ENCODE results near the gene IL4R.
A peak's percentile ranks its signal among the peaks of the same experiment; 100 is the strongest.

Gene IL4R

GRCh38 chr16:27289669-27290068 lies 24.1 kb upstream of the IL4R start:
- DNase-seq = peak; percentile 61

GRCh38 chr16:27290562-27290961 lies 23.2 kb upstream of the IL4R start:
- DNase-seq = no peak

GRCh38 chr16:27291106-27291505 lies 22.7 kb upstream of the IL4R start:
- DNase-seq = no peak

- no peak for DNase-seq
Observed at GRCh38 chr16:27291722-27292240, 22.0 kb upstream of the IL4R start.

- no peak for DNase-seq
Observed at GRCh38 chr16:27293343-27293742, 20.4 kb upstream of the IL4R start.

GRCh38 chr16:27298132-27298531 lies 15.6 kb upstream of the IL4R start:
- no peak for DNase-seq

GRCh38 chr16:27301236-27301861 lies 12.4 kb upstream of the IL4R start:
- DNase-seq = no peak

- no peak for DNase-seq
Observed at GRCh38 chr16:27302126-27302525, 11.6 kb upstream of the IL4R start.

GRCh38 chr16:27303256-27304100 lies 10.3 kb upstream of the IL4R start:
- DNase-seq = no peak

GRCh38 chr16:27304102-27304501 lies 9.7 kb upstream of the IL4R start:
- DNase-seq = no peak

- DNase-seq = no peak
Observed at GRCh38 chr16:27304881-27305745, 8.7 kb upstream of the IL4R start.

GRCh38 chr16:27305839-27306442 lies 7.8 kb upstream of the IL4R start:
- no peak for DNase-seq

- no peak for DNase-seq
Observed at GRCh38 chr16:27308792-27309191, 5.0 kb upstream of the IL4R start.

GRCh38 chr16:27310576-27311447 lies 3.0 kb upstream of the IL4R start:
- DNase-seq = no peak

- peak; percentile 32 for DNase-seq
Observed at GRCh38 chr16:27311448-27311830, 2.3 kb upstream of the IL4R start.

- DNase-seq = no peak
Observed at GRCh38 chr16:27311897-27312303, 1.9 kb upstream of the IL4R start.

- DNase-seq = no peak
Observed at GRCh38 chr16:27312580-27313421, 973 bp upstream of the IL4R start.

GRCh38 chr16:27314161-27314723 lies 468 bp downstream of the IL4R start:
- DNase-seq = peak; percentile 79

GRCh38 chr16:27314986-27315332 lies 1.2 kb downstream of the IL4R start:
- no peak for DNase-seq

- peak; percentile 39 for DNase-seq
Observed at GRCh38 chr16:27315333-27316037, 1.7 kb downstream of the IL4R start.
